HG03575 (cell line): ENCODE data around the gene SBNO2.

ENCODE experiments used
- ATAC-seq: cut with Tn5 transposase; IDR thresholded peaks from one replicate; pipeline ENCODE4 v1.9.1; 2021; ENCODE audit not compliant: unreplicated experiment, insufficient number of reproducible peaks, low FRiP score; ENCODE audit errors: extremely low read depth

SBNO2 gene

GRCh38 chr19:1113030-1113985 is 60.8 kb downstream of the SBNO2 start:
- no peak for ATAC-seq

GRCh38 chr19:1112268-1113029 is 61.6 kb downstream of the SBNO2 start:
- no peak for ATAC-seq

GRCh38 chr19:1111641-1112267 is 62.3 kb downstream of the SBNO2 start:
- ATAC-seq, result no peak

- no peak for ATAC-seq
Observed at GRCh38 chr19:1110809-1111640, 63.0 kb downstream of the SBNO2 start.

GRCh38 chr19:1109697-1110671 is 64.1 kb downstream of the SBNO2 start:
- ATAC-seq, result no peak

GRCh38 chr19:1109032-1109551 is 65.0 kb downstream of the SBNO2 start:
- no peak for ATAC-seq

- ATAC-seq, result no peak
Observed at GRCh38 chr19:1108291-1109031, 65.6 kb downstream of the SBNO2 start.

- no peak for ATAC-seq
Observed at GRCh38 chr19:1107661-1108261, 66.3 kb downstream of the SBNO2 start.

- no peak for ATAC-seq
Observed at GRCh38 chr19:1106841-1107660, 67.0 kb downstream of the SBNO2 start.

GRCh38 chr19:1105873-1106840 is 67.9 kb downstream of the SBNO2 start:
- ATAC-seq, result no peak

- ATAC-seq, result no peak
Observed at GRCh38 chr19:1105008-1105872, 68.8 kb downstream of the SBNO2 start.

GRCh38 chr19:1104311-1105007 is 69.6 kb downstream of the SBNO2 start:
- ATAC-seq, result no peak

- ATAC-seq, result no peak
Observed at GRCh38 chr19:1103708-1104310, 70.3 kb downstream of the SBNO2 start, which contains the start of gene GPX4. Gene GPX4, plus strand, starts transcription at chr19:1103994. Its CDS starts 50 bp downstream, at chr19:1104044.
